ENCODE measurements around the gene WWC2.
A peak's percentile ranks its signal among the peaks of the same experiment; 100 is the strongest.

The WWC2 gene

DNA sequence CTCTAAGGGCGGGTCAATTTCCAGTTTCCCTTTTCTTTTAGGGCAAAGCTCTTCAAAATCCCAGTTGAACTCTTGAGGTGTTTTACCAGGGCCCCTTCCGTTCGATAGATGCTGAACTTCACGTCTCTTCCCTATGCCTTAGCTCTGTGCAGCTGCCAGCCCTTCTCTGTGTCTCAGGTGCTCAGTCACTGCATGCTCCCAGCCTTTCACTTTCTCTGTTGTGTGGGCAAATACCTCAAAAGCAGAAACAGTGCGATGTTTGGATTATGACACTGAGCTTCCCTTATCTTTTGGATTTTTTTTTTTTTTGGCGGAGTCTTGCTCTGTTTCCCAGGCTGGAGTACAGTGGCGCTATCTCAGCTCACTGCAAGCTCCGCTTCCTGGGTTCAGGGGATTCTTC, 112.5 kb downstream of the WWC2 start:
- no peak for DNase-seq

DNA sequence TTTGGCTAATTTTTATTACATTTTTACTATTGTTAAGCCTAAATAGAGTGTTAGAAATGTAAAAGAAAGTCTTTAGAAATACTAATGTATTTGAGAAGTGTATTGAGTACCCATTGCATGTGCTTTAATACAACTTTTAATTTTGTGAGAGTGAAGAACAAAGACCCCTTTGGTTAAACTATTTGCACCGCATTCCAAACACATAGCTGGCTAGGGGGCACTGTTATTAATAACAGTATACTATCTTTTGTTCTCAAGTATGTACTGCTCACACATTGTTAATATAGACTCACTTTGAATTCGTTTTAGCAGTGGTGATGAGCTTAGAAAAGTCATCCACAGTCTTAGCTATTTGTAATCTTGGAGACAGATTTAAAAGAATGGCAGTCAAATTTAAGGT, 114.9 kb downstream of the WWC2 start:
- DNase-seq, result no peak

DNA sequence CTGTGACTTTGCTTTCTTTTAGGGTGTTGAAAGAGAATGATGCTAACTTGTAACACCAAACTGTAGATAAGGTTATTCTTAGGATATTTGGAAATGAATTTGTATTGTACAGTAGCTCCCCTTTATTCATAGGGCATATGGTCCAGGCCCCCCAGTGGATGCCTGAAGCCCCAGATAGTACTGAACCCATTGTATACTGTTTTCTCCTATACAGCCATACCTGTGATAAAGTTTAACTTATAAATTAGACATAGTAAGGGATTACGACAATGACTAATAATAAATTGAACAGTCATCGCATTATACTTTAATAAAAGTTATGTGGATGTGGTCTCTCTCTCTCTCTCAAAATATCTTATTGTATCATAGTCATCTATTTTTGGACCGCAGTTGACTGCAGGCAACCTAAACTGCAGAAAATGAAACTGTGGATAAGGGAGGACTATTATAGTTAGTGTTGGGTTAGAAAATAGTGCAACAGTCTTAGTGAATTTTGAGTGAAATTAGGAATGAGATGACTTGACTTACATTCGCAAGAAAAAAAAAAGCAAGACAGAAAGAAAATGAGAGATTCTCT, 115.9 kb downstream of the WWC2 start:
- DNase-seq, result no peak

DNA sequence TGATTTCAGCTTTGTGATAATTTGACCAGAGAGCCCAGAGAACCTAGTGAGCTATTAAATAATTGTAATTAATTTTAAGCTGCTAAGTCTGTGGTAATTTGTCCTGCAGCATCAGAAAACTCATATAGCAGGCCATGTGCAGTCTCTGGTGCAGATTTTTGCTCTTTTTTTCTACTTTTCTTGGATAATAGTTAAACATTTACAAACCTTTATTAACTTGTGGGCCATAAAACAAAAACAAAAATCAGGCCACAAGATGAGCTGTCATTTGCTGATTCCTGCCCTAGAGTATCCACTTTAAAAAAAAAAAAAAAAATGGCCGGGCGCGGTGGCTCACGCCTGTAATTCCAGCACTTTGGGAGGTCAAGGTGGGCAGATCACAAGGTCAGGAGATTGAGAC, 121.2 kb downstream of the WWC2 start:
- DNase-seq, result no peak

DNA sequence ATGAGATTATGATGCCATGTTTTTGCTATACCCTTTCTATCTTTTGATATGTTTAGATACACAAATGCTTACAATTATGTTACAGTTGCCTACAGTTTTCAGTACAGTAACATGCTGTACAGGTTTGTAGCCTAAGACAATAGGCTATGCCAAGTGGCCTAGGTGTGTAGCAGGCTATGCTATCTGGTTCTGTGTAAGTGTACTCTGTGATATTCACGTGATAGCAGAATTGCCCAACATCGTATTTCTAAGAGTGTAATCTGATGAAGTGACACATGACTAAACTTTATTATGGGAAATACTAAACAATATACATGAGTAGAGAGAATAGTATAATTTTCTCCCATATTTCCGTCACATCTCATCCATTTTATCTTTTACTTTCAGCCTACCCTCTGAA, 124.0 kb downstream of the WWC2 start:
- DNase-seq, result no peak

DNA sequence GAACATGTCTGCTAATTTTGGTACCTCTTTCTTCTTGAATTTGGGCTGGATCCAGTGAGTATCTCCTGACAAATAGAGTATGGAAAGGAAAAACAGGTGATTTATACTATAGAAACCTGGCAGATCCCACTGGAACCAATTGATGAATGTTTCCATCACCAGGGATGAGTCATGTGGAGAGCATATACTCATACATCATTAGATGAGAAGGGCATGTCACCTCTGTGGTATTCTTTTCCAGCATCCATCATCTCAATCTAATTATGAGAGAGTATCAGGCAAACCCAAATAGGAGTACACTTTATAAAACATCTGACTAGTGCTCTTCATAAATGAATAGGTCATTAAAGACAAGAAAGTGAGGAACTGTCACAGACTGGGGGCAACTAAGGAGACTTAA, 130.3 kb downstream of the WWC2 start:
- no peak for DNase-seq

DNA sequence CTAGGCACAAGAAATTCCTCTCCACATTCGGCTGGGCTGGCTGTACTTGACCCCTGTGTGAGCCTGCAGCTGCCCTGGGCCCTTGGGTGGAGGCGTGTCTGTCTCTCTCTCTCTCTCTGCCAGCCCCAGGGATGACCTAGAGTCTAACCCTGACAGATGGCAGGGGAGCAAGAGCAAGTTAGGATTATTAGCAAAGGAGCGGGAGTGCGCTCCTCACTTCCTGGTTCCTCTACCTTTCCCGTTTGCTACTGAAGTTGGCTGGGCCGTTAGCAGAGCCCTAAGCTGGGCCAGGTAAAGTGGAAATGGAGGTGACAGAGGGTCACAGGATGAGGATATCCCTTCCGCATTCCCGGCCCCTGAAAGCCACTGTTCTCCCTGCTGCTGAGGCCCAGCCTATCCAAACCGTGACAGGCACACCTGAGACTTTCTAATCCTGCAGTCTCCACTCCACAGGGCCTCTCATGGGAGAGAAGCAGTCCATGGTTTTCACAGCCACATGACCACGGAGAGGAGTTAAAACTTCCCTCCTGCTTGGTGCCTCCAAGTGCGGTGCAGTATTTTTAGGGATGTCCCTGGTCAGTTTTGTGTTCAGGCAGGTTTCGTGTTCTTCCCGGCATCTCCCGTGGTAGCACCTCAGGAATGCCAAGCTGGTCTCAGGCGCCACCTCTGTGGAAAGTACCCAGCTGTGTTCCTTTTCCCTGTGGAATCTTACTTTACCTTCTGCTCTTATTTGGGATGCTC, 141.7 kb downstream of the WWC2 start:
- no peak for DNase-seq

DNA sequence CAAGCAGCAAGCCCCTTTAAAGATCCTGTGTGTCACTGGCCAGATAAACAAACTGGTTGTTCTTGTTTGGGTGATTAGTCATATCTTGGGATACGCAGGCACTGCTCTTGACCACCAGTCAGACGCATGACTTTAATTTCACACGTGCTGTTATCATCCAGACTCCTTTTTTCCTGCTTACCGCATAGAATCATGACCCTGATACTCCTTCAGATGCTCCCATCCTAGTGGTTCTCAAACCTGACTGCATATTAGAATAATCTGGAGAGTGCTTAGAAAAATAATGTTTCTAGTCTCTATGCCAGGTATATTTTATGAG, 142.2 kb downstream of the WWC2 start:
- no peak for DNase-seq

DNA sequence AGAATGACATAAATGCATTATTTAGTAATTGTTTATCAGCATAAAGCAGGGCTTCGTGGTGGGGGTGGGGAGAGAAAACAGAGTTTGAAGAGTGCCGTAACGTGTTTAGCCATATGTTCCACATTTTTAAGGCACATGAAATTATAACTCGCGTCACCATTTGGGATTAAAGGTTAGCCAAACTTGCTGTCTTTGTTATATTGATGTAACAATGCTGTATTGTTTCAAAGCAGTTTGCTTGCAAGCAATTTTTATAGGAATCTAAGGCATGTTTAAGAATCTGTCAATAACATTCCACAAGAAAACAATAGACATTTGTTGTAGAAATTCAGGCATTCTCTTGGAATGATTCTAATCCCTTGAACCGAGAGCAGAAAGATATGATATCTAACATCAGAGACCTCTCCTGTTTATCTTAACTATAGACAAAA, 142.7 kb downstream of the WWC2 start:
- no peak for DNase-seq

DNA sequence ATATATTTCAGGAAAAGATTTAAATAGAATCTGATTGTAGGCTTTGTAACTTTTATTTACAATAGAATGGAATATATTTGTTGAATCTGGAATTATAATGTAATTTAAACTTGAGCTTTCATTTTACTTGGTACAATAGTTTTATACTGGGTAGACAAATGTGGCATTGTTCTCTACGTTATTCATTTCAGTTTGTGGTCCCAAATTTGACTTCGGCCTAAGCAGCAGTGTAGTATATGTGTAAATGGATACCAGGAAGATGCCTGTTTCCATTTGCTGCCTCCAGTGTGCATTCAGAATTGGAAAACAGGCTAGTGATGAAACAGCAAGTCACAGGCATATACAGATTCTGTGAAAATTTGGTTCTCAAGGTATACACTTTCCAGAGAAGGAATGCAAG, 143.2 kb downstream of the WWC2 start:
- DNase-seq, result no peak

DNA sequence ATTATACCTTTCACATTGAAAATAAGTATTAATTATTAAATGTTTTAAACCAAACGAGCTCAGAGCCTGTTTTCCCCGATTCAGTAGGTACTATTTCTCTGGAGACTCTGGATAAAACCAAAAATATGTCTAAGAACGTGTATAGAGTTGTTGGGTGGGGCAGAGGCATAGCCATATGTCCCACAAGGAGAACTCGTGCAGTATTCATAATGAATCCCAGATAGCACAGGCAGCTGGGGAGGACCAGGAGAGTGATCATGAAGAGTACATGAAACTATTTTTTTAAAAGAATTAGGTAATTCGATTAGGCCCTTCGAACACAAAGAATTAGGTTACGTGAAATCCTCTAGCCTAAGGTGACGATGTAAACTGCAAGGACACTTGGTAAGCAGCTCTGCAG, 145.0 kb downstream of the WWC2 start:
- no peak for DNase-seq

DNA sequence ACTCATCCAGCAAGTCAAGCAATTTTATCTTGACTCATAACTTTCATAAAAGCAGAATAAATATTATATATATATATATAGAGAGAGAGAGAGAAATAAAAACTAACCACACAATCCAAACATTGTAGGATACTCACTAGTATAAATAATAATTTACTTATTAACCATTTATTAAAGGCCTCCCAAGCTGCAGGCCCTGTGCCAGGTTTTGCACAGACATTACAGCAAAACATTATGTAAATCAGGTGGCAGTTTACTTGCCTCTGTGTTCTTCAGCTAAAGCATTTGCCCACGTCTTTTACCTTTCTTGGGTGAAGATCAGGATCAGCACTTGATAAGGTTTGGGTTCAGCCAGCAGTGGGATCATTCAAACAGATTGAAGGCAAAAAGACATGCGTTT, 145.4 kb downstream of the WWC2 start:
- no peak for DNase-seq

DNA sequence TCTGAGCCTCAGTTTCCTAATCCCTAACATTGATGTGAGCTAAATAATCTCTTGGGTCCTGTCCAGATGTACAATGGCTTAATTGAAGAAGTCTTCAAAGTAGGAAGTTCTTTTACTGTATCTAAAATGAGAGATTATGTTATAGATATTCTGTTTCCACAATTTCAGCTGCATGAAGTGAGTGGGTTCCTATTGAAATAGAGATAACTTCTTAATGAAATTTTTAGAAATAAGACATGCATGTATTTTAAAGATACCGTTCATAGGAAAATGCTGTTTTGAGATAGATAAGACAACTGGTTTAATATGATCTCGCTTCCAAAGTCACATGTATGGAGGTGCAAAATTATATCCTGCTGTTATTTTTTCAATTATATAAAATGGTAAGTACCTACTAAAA, 149.1 kb downstream of the WWC2 start:
- no peak for DNase-seq

DNA sequence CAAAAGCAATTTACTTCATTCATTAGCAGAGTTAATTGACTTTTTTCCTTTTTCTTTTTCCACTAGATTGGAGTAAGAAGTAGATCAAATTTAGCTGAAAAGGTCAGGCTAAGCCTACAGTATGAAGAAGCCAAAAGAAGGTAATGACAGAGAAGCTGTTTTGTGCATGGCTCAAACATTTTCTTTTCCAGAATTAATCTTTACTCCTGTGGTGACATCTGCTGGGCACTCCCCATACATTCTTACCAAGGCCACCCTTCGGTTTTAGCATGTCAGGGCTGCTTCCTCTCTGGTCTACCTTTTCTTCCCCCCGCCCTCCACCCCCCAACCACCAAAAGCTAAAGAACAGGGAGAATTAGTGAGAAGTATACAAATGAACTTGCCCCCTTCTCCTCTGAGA, 150.8 kb downstream of the WWC2 start:
- DNase-seq, result peak in 1 of 2 donors; percentile 19

DNA sequence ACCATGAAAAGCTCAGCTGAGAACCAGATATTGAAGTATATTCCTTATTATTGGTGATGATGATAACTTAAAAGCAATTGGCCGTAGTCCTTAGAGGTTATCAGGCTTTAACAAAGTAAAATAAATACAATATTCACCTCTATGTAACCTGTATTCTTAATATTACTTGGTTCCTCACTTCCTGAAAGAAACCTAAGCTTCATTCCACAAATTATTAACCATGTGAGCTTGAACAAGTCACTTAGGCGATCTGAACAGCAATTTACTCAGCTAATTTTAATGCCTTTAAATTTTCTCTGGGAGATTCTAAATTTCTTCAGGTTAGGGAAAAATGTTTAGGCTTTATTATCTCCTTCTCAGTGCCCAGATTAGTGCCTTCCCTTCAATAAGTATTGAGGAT, 151.8 kb downstream of the WWC2 start:
- DNase-seq, result no peak

DNA sequence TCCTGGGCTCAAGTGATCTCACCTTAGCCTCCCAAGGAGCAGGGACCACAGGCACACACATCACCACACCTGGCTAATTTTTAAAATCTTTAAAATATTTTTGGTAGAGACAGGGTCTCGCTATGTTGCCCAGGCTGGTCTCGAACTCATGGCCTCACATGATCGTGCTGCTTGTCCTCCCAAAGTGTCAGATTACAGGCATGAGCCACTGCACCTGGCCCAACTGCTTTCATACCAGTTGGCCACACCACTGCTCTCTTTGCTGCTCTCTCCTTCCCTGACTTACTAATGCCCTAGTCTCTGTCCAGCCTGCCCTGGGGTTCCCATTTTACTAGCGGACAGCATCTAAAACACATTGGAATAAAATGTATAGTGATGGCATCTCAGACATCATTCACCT, 153.9 kb downstream of the WWC2 start:
- no peak for DNase-seq

DNA sequence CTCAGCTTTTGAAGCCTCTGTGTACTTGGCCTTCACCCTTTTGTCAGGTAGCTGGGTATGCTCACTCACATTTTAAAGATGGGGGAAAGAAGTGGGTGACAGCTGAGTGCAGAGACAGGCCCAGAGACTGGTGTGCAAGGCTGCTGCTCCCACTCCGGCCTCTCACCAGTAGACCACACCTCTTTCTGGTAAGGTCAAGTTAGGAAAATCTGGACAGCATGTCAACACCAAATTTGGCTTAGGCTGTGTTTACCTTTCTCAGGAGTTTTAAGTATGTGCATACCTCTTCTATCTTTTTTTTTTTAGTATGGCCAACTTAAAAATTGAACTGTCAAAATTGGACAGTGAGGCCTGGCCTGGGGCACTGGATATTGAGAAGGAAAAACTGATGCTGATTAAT, 154.4 kb downstream of the WWC2 start:
- no peak for DNase-seq

DNA sequence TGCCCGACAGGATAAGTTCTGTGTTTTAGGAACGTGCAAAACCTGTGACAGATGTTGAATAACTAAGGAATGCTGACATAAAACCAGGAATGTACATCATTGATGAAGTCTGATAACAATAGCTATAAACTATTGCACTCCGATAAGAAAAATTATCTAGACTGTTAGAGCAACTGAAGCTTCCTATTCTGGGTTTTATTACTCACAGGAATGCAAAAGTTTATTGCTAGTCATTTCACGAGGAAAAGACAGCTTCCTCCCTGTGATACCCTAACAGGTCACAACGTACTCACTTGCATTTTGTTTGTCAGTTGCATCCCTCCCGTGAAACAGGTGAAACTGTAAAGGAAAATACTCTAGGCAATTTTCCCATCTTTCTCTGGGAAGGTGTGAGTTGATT, 155.1 kb downstream of the WWC2 start:
- no peak for DNase-seq

DNA sequence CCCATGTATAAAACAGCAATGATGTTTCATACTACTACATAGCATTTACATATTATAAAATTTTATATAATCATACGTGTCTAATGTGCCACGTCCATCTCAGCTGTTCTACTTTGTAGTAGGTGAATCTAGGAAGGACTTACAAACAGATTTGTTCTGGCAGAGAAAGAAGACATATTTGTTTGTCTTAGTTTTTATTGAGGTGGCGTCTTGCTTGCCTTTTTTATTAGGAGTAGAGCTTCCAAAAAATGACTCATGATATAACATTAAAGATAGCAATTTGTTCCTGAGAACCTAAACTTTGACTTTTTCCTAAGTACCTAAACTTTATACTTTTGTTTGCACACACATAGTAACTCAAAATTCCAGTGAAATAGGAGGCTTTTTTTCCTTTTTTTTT, 156.4 kb downstream of the WWC2 start:
- no peak for DNase-seq

DNA sequence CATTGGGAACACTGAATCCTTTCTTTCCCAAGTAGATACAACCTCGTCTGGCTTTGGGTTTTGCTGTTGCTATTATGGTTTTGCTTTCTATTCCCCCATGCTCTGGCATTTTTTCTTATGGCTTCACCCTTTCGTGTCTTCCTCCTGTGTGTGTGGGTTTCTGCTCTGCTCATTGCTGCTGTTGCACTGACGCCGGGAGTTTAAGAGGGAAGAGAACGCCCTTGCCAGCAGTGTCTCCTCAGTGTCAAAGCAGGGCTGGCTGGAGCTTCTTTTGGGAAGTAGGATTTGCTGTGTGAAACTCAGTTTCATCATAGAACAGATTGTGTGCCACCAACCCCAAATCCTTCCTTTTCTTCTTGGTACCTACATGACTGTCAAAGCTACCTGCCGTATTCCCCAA, 157.3 kb downstream of the WWC2 start:
- DNase-seq, result no peak

DNA sequence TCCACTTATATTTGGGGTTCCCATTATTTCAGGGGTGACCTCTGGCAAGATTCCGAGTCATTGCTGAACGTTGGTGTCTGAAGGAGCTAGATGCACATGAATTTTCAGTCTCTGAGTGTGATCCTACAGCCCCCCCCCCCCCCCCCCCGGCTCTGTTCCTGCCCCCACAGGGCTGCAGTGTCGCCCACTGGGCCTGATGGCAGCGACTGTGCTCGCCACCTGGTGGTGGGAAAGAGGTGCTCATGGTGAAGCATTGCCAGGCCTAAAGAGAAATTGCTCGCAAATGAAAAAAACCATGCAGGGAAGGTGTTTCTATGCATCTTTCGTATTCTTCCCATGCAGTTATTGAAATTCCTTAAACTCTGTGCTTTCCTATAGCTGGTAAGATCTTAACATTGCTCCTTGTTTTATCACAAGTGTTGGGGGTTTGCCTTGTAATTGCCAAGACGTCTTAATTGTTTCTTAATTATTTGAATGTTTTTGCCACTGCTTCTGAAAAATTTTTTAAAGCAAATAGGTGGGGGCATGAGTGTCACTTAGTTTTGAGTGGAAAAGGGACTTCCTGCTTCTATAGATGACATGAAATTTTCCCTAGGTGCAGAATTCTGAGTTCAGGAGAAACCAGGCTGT, 157.8 kb downstream of the WWC2 start:
- DNase-seq, result peak; percentile 47 to 58

DNA sequence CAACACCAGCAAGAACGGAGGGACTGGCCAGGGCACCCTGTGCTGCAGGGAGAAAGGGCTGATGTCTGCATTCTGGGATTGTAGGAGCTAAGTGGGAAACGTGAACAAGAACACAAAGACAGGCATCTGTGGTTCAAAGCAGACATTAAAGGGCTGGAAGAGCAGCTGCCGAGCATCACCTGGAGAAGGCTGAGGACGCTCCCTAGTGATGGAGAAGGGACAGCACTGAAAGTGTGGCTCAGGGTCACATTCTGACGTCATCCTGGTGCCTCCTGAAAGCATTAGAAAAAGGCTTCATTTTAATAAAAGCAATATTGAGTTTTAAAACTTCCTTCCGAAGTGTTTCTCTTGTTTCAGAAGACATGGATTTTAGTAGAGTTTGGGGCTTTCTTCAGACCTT, 158.8 kb downstream of the WWC2 start:
- no peak for DNase-seq

DNA sequence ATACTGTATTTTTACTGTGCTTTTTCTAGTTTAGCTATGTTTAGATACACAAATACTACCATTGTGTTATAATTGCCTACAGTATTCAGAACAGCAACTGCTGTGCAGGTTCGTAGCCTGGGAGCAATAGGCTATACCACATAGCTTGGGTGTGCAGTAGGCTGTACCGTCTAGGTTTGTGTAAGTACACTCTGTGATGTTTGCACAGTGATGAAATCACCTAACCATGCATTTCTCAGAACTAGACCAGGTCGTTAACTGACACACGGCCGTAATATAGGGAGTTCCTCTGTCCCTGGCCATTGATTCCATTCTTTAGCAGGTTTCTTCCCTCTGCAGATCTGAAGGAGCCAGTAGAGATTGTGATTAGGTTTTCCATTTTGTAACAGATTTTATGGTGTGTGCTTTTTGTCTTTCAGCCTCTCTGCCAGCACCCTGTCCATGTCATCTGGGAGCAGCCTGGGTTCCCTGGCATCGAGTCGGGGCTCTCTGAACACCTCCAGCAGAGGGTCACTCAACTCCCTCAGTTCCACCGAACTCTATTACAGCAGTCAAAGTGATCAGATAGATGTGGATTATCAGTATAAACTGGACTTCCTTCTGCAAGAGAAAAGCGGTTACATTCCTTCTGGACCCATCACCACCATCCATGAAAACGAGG, 161.6 kb downstream of the WWC2 start:
- DNase-seq, result no peak
